ENCODE measurements around the gene LIFR.

The LIFR gene

DNA sequence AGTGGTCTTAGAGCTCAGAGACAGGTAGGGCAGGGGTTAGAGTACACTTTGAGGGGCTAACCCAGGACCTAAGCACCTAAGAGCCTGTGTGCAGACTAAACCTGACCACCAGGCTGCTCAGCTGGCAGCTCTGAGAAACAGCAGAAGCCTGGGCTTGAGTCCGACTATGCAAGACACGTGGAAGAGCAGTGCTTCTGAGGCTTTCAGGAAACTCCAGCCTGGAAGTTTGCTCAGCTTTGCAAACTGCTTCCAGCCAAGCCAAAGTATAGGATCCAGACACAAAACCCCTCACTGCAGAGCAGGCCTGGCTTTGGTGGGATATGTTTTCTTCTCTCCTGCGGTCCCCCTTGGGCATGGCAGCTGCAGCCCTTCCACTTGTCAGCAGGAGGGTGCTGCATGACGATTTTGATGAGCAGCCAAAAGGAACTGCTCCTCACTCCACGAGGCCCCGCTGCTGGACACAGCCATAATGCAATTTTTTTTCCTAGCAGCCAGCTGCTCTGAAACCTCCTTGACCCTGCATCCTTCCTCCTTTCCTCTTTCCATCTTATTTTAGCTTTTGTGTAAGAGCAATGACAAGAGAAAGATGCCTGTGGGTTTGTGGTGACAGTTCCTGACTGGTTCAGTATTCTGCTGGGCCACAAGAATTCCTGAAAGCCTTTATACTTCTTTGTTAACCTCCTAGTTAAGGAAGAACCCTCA lies 123.1 kb downstream of the LIFR start:
- peak; percentile 80 for DNase-seq

DNA sequence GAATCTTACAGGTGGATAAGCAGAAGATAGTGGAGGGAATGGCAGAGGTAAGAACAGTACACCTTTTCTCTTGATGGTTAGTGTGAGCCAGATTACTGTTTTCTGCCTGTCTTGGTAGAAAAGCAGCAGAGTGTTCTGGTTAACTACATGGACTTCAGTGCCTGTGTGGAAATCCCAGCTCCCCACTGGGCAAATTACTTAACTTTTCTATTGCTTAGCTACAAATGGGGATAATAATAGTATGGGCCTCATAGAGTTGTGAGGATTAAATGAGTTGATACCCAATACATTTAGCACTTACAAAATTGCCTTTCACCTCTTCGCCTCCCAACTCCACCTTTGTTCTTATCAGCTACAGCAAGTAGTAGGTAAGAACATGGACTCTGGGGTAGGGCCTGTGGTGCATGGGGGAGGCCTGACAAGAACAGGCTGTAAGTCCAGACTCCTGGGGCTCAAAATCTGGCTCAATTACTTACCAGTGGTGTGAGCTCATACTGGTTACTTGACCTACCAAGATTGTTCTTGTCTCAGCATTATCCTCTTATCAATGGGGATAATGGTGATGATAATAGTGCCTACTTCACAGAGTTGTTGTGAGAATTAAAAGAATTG lies 125.1 kb downstream of the LIFR start:
- DNase-seq, result no peak

DNA sequence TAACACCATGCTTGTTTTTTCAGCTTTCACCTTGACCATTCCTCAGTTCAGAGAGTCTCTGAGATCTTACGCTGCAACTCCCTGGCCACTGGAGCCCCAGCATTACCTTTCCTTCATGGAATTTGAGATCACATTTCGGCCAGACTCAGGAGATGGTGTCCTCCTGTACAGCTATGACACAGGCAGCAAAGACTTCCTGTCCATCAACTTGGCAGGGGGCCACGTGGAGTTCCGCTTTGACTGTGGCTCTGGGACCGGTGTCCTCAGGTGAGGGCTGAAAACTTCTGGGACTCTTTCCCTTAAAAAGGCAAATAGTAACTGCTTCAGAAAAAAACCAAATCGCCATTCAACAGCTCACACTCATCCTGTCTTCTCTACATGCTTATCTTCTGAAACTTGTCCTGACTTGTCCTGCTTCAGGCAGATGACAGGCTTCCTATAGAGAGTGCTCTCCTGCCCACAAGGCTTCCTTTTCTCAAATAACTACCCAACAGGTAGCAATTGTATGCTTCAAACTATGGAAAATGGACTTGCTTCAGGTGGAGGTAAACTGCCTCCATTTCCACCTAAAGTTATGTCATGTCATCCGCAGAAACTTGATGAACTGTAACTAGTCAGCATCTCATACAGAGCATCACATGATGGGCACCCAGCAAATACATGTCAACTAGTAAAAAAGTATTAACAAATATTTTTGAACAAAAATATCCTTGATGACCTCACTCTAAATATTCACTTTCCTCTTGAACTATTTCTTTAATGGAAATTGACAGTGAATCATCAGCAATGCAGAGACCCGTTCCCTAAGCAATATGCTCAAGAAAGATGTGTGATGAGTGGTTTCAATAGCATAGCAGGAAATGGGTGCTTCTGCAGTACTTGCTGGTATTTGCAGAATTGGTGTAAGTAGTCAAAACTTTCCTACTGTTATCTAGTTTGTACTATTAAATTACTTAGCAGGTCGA lies 129.2 kb downstream of the LIFR start:
- peak; percentile 47 for DNase-seq

DNA sequence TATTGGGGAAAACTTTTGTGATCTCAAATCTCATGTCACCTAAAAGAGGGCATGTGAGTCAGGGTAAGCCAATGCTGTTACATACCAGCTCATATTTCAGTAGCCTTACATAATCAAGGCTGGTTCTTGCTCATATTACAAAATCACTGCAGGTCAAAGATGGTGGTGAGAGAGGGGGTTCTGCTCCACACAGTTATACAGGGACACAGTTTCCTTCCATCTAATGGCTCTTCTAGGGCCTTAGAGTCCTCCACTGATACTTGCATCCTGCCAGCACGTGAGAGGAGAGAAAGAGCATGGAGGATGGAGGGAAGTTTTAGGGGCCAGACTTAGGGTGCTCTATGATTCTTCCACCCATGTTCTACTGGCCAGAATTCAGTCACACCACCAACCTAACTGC lies 130.0 kb downstream of the LIFR start:
- peak; percentile 37 for DNase-seq
